OCI-LY3 (cell line): ENCODE results near the gene KHSRP.

ENCODE experiments used
- EZH2phosphoT487 ChIP-seq: fragments of 200-600 bp; shearing (Covaris generic); IDR thresholded peaks from 2 replicates; pipeline ENCODE4 v1.6.1; 2018; ENCODE audit warnings: antibody characterized with exemption, mixed run types, low read depth
- TF ChIP-seq, protein P1 (sequence below): fragments of 200-600, 300-600 bp; sonication (generic); IDR thresholded peaks from 2 replicates; pipeline ENCODE4 v1.5.1; 2014; ENCODE audit warnings: antibody characterized with exemption, low read length, low read depth

DNA sequence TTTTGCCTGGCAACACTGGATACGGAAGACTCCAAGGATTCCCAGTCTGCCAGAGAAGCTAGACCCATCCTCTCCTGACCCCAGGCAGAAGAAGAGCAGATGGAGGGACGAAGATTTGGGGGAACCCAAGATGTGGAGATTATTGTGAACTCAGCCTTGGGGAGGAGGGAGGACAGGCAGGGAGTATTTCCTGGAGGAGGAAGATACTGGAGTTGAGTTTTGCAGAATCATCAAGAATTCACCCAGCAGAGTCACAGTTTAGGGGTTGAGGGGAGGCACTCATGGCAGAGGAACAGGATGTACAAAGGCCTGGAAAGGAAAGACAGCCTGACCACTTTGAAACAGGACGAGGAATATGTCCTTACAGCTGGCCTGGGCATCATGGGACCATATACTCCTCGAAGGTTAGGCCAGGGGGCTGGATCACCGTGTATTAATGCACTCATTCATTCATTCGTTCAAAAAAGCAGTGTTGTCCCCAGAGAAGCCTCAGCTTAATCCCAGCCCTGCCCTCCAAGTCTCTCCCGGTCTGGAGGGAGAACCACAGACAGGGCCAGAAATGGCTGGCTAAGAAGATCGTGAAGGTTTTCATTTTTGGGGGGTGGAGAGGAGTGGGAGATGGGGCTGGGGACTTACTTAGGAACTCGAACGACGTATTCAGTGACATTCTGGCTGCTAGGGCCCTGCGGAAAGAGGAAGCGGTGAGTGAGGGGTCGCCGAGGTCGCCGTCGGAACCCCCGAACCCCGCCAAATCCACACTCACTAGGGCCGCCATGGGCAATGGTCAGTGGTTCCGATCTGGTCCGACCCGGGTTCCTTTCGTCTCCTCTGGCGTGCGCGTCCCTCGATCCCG lies 32.2 kb downstream of the KHSRP start:
- TF ChIP-seq, protein P1, sequence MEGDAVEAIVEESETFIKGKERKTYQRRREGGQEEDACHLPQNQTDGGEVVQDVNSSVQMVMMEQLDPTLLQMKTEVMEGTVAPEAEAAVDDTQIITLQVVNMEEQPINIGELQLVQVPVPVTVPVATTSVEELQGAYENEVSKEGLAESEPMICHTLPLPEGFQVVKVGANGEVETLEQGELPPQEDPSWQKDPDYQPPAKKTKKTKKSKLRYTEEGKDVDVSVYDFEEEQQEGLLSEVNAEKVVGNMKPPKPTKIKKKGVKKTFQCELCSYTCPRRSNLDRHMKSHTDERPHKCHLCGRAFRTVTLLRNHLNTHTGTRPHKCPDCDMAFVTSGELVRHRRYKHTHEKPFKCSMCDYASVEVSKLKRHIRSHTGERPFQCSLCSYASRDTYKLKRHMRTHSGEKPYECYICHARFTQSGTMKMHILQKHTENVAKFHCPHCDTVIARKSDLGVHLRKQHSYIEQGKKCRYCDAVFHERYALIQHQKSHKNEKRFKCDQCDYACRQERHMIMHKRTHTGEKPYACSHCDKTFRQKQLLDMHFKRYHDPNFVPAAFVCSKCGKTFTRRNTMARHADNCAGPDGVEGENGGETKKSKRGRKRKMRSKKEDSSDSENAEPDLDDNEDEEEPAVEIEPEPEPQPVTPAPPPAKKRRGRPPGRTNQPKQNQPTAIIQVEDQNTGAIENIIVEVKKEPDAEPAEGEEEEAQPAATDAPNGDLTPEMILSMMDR, result no peak
- TF ChIP-seq EZH2phosphoT487, result no peak
